K562 (cell line): ENCODE measurements around the gene EIF4E. TPM values are rescaled to one million over a fixed set of nuclear protein-coding genes. Genes with fewer than 3 reads are reported as not detected.

Experiments
- ATAC-seq: fragments of 200-7000 bp; cut with Tn5 transposase; 3 replicates; pipeline ENCODE4 v1.9.1; 2020; ENCODE audit warnings: moderate library complexity
- BruUV-seq: library from RNA; stranded (reverse); fragments of 400-500 nt; replicated peaks from 2 replicates; lab custom pipeline; 2021; lab: Mats Ljungman, UMichigan
- CTCF ChIA-PET: fragments of 300-600 bp; formaldehyde crosslinking; extraction: SDS; loops from one replicate; lab custom pipeline; 2021; ENCODE audit warnings: low intra/inter-chr PET ratio; lab: Yijun Ruan, JAX
- POLR2A ChIA-PET: fragments of 300-600, 350-650 bp; sonication (Branson Sonifier 250); formaldehyde crosslinking; extraction: SDS; loops from one replicate; lab custom pipeline; 2021; ENCODE audit warnings: antibody characterized with exemption, inconsistent platforms; lab: Yijun Ruan, JAX
- DNase-seq, 4 experiments: peaks; one replicate each; pipeline versions ENCODE4 v3.0.0 to v3.0.0-alpha.2; 2011 to 2018; ENCODE audit warnings: low spot score in 3 of 4, mixed read lengths in 3 of 4; ENCODE audit errors: extremely low read depth in 1 of 4
- FAIRE-seq: peaks from 2 replicates; lab custom pipeline; 2011; peaks lifted over from hg19 to GRCh38; lab: Jason Lieb, UNC
- H2AFZ ChIP-seq: 2 replicates; pipeline ENCODE4 v1.6.0; 2011; ENCODE audit warnings: low read depth, low read length, control low read depth, inconsistent platforms
- H3K27ac ChIP-seq: fragments of 200-600 bp; 3 replicates; pipeline ENCODE4 v1.8.0; 2011; ENCODE audit warnings: low read depth, mild to moderate bottlenecking, control low read depth, inconsistent platforms, low read length, moderate library complexity, mixed read lengths; ENCODE audit errors: extremely low read depth
- H3K27me3 ChIP-seq, 2 experiments: fragments of 300-600 bp in 1 of 2; 2 replicates in 1 of 2; 3 replicates in 1 of 2; pipeline versions ENCODE4 v1.6.0 to v1.8.0; 2011; ENCODE audit warnings: inconsistent platforms in 2 of 2, low read length in 2 of 2, mild to moderate bottlenecking in 1 of 2, mixed read lengths in 1 of 2, moderate library complexity in 1 of 2; ENCODE audit not compliant: control insufficient read depth in 2 of 2, insufficient read depth in 2 of 2
- H3K36me3 ChIP-seq: fragments of 300-600 bp; 3 replicates; pipeline ENCODE4 v1.8.0; 2011; ENCODE audit warnings: mild to moderate bottlenecking, low read length, inconsistent platforms; ENCODE audit not compliant: control insufficient read depth, insufficient read depth
- H3K4me1 ChIP-seq, 2 experiments: fragments of 200-600 bp in 1 of 2; replicated peaks in 1 of 2; 2 replicates in 1 of 2; 3 replicates in 1 of 2; pipeline versions ENCODE4 v1.5.1 to v1.8.0; 2011; ENCODE audit warnings: inconsistent platforms in 2 of 2, low read length in 2 of 2, mild to moderate bottlenecking in 1 of 2, mixed read lengths in 1 of 2, moderate library complexity in 1 of 2; ENCODE audit not compliant: control insufficient read depth in 2 of 2, insufficient read depth in 2 of 2
- H3K4me2 ChIP-seq: 2 replicates; pipeline ENCODE4 v1.6.1; 2011; ENCODE audit warnings: low read length, control low read depth, inconsistent platforms, mixed read lengths; ENCODE audit not compliant: insufficient read depth
- H3K4me3 ChIP-seq: fragments of 200-600 bp; sonication (generic), shearing (Covaris generic); 2 replicates; pipeline ENCODE4 v1.5.1; 2016; ENCODE audit warnings: control low read depth, inconsistent platforms
- H3K79me2 ChIP-seq: fragments of 200-600 bp; 3 replicates; pipeline ENCODE4 v1.8.0; 2011; ENCODE audit warnings: low read length, inconsistent platforms; ENCODE audit not compliant: control insufficient read depth, insufficient read depth
- H3K9ac ChIP-seq, 2 experiments: 2 replicates each; pipeline versions ENCODE4 v1.6.0 to v1.6.1; 2011; ENCODE audit warnings: low read depth in 2 of 2, low read length in 2 of 2, control low read depth in 1 of 2, inconsistent platforms in 1 of 2, mild to moderate bottlenecking in 1 of 2, mixed read lengths in 1 of 2; ENCODE audit not compliant: insufficient read depth in 1 of 2
- H3K9me1 ChIP-seq: one replicate; pipeline ENCODE4 v1.6.0; 2011; ENCODE audit warnings: inconsistent platforms, mild to moderate bottlenecking, low read length, moderate library complexity; ENCODE audit not compliant: control insufficient read depth, insufficient read depth
- H3K9me3 ChIP-seq: replicated peaks from 2 replicates; pipeline ENCODE4 v1.5.1; 2011; ENCODE audit warnings: low read depth, low read length, inconsistent platforms; ENCODE audit not compliant: control insufficient read depth, insufficient read depth
- H4K20me1 ChIP-seq: replicated peaks from 2 replicates; pipeline ENCODE4 v1.6.1; 2011; ENCODE audit warnings: low read length, inconsistent platforms, mixed read lengths; ENCODE audit not compliant: control insufficient read depth, insufficient read depth
- BDP1 ChIP-seq: IDR thresholded peaks from 3 replicates; pipeline ENCODE4 v1.6.1; 2011; ENCODE audit not compliant: insufficient read length, insufficient read depth
- FOXK2 ChIP-seq, 2 experiments: fragments of 450-650 bp; IDR thresholded peaks in 1 of 2; conservative IDR thresholded peaks in 1 of 2; 2 replicates each; pipeline ENCODE4 v1.6.1; 2016; ENCODE audit warnings: low read depth in 2 of 2, mild to moderate bottlenecking in 1 of 2
- GABPB1 ChIP-seq: sonication (generic); formaldehyde crosslinking; IDR thresholded peaks from 2 replicates; pipeline ENCODE4 v1.8.0; 2022; ENCODE audit warnings: mild to moderate bottlenecking, missing genetic modification reagents
- IFI16 ChIP-seq: fragments of 250-450 bp; sonication (Bioruptor Pico); IDR thresholded peaks from 2 replicates; pipeline ENCODE4 v2.1.2; 2022; ENCODE audit warnings: mild to moderate bottlenecking, inconsistent platforms
- MAX ChIP-seq: sonication (generic); formaldehyde crosslinking; IDR thresholded peaks from 2 replicates; pipeline ENCODE4 v1.9.0; 2022; ENCODE audit warnings: mild to moderate bottlenecking, missing genetic modification reagents
- PHF8 ChIP-seq: fragments of 200-600 bp; sonication (generic); IDR thresholded peaks from 2 replicates; pipeline ENCODE4 v1.6.1; 2012; ENCODE audit warnings: mixed run types, mild to moderate bottlenecking, inconsistent platforms, low read length, moderate library complexity, borderline replicate concordance
- PKNOX1 ChIP-seq: fragments of 450-650 bp; IDR thresholded peaks from 2 replicates; pipeline ENCODE4 v1.6.1; 2016
- POLR3G ChIP-seq: IDR thresholded peaks from 2 replicates; pipeline ENCODE4 v1.6.1; 2011; ENCODE audit not compliant: insufficient read length, insufficient replicate concordance; ENCODE audit errors: extremely low read depth
- RBM22 ChIP-seq: fragments of 200-400 bp; formaldehyde crosslinking; IDR thresholded peaks from 2 replicates; pipeline ENCODE4 v1.6.1; 2018; ENCODE audit warnings: low read length, low read depth; ENCODE audit not compliant: poor library complexity, severe bottlenecking
- TCFL5 ChIP-seq: fragments of 250-450 bp; sonication (Bioruptor Pico); conservative IDR thresholded peaks from 2 replicates; pipeline ENCODE4 v1.6.1; 2021; ENCODE audit warnings: mild to moderate bottlenecking, moderate library complexity, matching md5 sums
- THRB ChIP-seq: fragments of 450-650 bp; formaldehyde crosslinking; conservative IDR thresholded peaks from 2 replicates; pipeline ENCODE4 v1.4.0; 2022; ENCODE audit warnings: mild to moderate bottlenecking, missing genetic modification characterization
- ZBTB2 ChIP-seq: fragments of 450-650 bp; IDR thresholded peaks from 2 replicates; pipeline ENCODE4 v1.6.1; 2016; ENCODE audit warnings: antibody characterized with exemption
- ZNF165 ChIP-seq: fragments of 250-450 bp; sonication (Bioruptor Pico); IDR thresholded peaks from 2 replicates; pipeline ENCODE4 v1.4.0; 2020; ENCODE audit warnings: borderline replicate concordance
- ZNF354B ChIP-seq: fragments of 250-450 bp; sonication (Bioruptor Pico); IDR thresholded peaks from 2 replicates; pipeline ENCODE4 v1.4.0; 2020
- ZNF583 ChIP-seq: fragments of 250-450 bp; sonication (Bioruptor Pico); IDR thresholded peaks from 2 replicates; pipeline ENCODE4 v1.4.0; 2020
- WGBS: fragments of 100-300 bp; shearing (Covaris generic); methylation state at CpG from one replicate; pipeline ENCODE4 v1.1.6; 2016; ENCODE audit warnings: low coverage, mixed read lengths; ENCODE audit not compliant: insufficient coverage; ENCODE audit errors: missing lambda C conversion rate; 5-methylcytosine and 5-hydroxymethylcytosine counted together
- in situ Hi-C: fragments of 300-500 bp; cut with MboI; formaldehyde crosslinking; loops from 4 replicates; pipeline ENCODE4 v1.15.0; 2018; ENCODE audit warnings: inconsistent platforms, mixed read lengths
- intact Hi-C: fragments of 100-400 bp; cut with micrococcal nuclease; formaldehyde crosslinking; loops from 2 replicates; pipeline ENCODE4 v1.14.2; 2022
- polyA plus RNA-seq, 8 experiments: library from polyadenylated mRNA; depleted of rRNA in 4 of 8; stranded (reverse) in 5 of 8; unstranded in 3 of 8; fragments of >200 nt; fragmentation: Nextera tagmentation in 2 of 8; fragmentation: Illumina TruSeq in 1 of 8; extraction: Ambion mirVana in 2 of 8; extraction: Trizol in 1 of 8; gene quantifications; 2 replicates each; pipeline versions ENCODE4 v1.2.1 to v1.2.3, GENCODE V29; 2011 to 2014; ENCODE audit warnings: inconsistent platforms in 1 of 8, missing spikeins in 1 of 8
- total RNA-seq, 7 experiments: library from RNA; depleted of rRNA in 6 of 7; stranded (reverse); fragments of >200 nt in 6 of 7; fragmentation: Illumina TruSeq in 2 of 7; extraction: Trizol in 2 of 7; gene quantifications; 2 replicates each; pipeline versions ENCODE4 v1.2.1 to v1.2.3, GENCODE V29; 2011 to 2021; ENCODE audit warnings: low replicate concordance in 1 of 7

Gene EIF4E
- total and polyA plus RNA-seq, 9 of the 15 experiments (the other 6 are each of a cell fraction or from before 2014, with no cell fraction given), result 164 to 489 (median 179) TPM

- DNase-seq (no peak), FAIRE-seq (no peak), ATAC-seq (no peak)
- no TSS peak for BruUV-seq
- Histone ChIP-seq H3K9me3 (no peaks in the 10 kb centered on the region), H3K4me2 (no peak overlapping the region), H3K27me3 (no peaks in the 10 kb centered on the region), H4K20me1 (0 out of 2 replicates have a peak, but pooled peaks cover 5% of the 10 kb centered on the region), H3K27ac (peak overlapping the region; percentile 29; the same call in 1 of the 3 replicates), H2AFZ (no peak overlapping the region), H3K4me1 (peaks cover 4 to 9% of the 10 kb centered on the region in 2 experiments; a peak in 2 of 5 replicates), H3K79me2 (peaks cover 83% of the 10 kb centered on the region), H3K9me1 (no peaks in the 10 kb centered on the region), H3K9ac (no peak overlapping the region), H3K4me3 (no peak overlapping the region), H3K36me3 (peaks cover 95% of the 10 kb centered on the region)
- in situ Hi-C loops, result no loop called here
- ChIA-PET POLR2A (no interaction called here), CTCF (no interaction called here)
- 89% methylated on average over 6 of the region's 6 CpGs for WGBS
- no peak for TF ChIP-seq ZBTB2
- TF ChIP-seq ZNF165 (CRISPR knock-in tag), result no peak
- TF ChIP-seq IFI16 (CRISPR knock-in tag), result no peak
- no peak for TF ChIP-seq PKNOX1
- TF ChIP-seq RBM22, result no peak
- TF ChIP-seq THRB (CRISPR knock-in tag), result no peak
- TF ChIP-seq GABPB1 (CRISPR knock-in tag), result no peak
- TF ChIP-seq PHF8, result no peak
- no peak for TF ChIP-seq TCFL5 (CRISPR knock-in tag)
- TF ChIP-seq POLR3G, result no peak
- TF ChIP-seq FOXK2 (conservative IDR thresholded peaks at IDR 0.05 in 1 of 2, IDR thresholded peaks at IDR 0.05 in 1 of 2; ENCODE audit: low read depth in 2 of 2), result no peak
- TF ChIP-seq ZNF583 (CRISPR knock-in tag), result no peak
- no peak for TF ChIP-seq MAX (CRISPR knock-in tag)
- no peak for TF ChIP-seq BDP1
- no peak for TF ChIP-seq ZNF354B (CRISPR knock-in tag)
- intact Hi-C loops, result no loop called here
Measured at GRCh38 chr4:98890702-98891455, 38.1 kb downstream of the EIF4E start.
